ENCODE results near the gene MINDY1. TPM values are rescaled to one million over a fixed set of nuclear protein-coding genes. Genes with fewer than 3 reads are reported as not detected.

Gene MINDY1
- total RNA-seq, 1 experiment from 2014 or later = 6.8 TPM

DNA sequence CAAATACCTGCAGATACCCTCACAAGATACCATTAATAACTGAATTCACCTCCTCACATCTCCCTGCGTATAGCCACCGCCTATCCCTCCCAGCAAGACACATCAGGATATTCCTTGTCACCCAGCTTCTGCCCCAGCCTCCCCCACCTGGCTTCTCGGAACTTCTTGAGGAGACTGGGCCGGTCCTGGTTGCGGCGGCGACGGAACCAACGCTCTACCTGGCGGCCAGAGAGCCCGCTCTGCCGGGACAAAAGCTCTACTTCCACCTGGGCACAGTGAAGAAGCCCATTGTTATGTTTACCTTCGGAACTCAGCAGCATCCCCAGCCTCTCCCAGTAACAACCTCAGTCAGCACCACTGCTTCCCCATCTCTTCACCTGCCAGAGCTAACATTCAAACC, 38.8 kb downstream of the MINDY1 start:
- Histone ChIP-seq H3K14ac (ENCODE audit: insufficient read depth, low read length) (no peak overlapping the region), H3K23me2 (ENCODE audit: insufficient read length, low read depth, low read length, poor library complexity, severe bottlenecking) (no peaks in the 10 kb centered on the region), H2BK12ac (ENCODE audit: insufficient read length, low read depth, low read length) (no peak overlapping the region), H3K4me1 (ENCODE audit: insufficient read depth, low read length) (peaks cover 5% of the 10 kb centered on the region), H3K23ac (ENCODE audit: insufficient read length, low read depth, low read length) (no peak overlapping the region), H3K18ac (ENCODE audit: insufficient read length, low read depth, low read length) (no peak overlapping the region), H2AFZ (ENCODE audit: low read length) (no peak overlapping the region), H2BK20ac (ENCODE audit: low read depth, low read length, poor library complexity, severe bottlenecking) (no peak overlapping the region), H4K91ac (ENCODE audit: insufficient read length, low read depth, low read length) (no peak overlapping the region), H3K9ac (ENCODE audit: extremely low read depth, insufficient read length, low read length) (no peak overlapping the region), H3K27me3 (ENCODE audit: insufficient read depth, low read length) (no peaks in the 10 kb centered on the region), H2BK120ac (ENCODE audit: low read depth, low read length, poor library complexity, severe bottlenecking) (no peak overlapping the region), H2BK5ac (ENCODE audit: insufficient read length, low read length) (no peak overlapping the region), H3K4ac (ENCODE audit: low read depth, low read length) (no peak overlapping the region), H3K4me2 (ENCODE audit: insufficient read depth, insufficient read length, low read length) (no peak overlapping the region), H2BK15ac (ENCODE audit: low read depth, low read length) (no peak overlapping the region), H3T11ph (ENCODE audit: low read length) (no peak overlapping the region), H2AK5ac (ENCODE audit: insufficient read length, low read length) (no peak overlapping the region), H3K27ac (ENCODE audit: insufficient read length, low read depth, low read length) (no peak overlapping the region), H4K8ac (replicated peaks; ENCODE audit: insufficient read length, low read depth, low read length) (no peak overlapping the region), H3K56ac (ENCODE audit: insufficient read length, low read depth, low read length) (no peak overlapping the region), H4K5ac (ENCODE audit: insufficient read length, low read depth, low read length) (no peak overlapping the region), H3K79me1 (ENCODE audit: insufficient read depth, low read depth, low read length, poor library complexity, severe bottlenecking) (no peaks in the 10 kb centered on the region), H4K20me1 (ENCODE audit: control insufficient read depth, insufficient read depth, insufficient read length) (no peaks in the 10 kb centered on the region), H3K79me2 (ENCODE audit: insufficient read depth, low read length) (peaks cover 21% of the 10 kb centered on the region; the same call in 1 of the 2 replicates), H3K9me3 (ENCODE audit: control insufficient read depth, low read depth, low read length) (no peaks in the 10 kb centered on the region)
- TF ChIP-seq CTCF (conservative IDR thresholded peaks at IDR 0.05) = no peak
- H3K27ac Mint-ChIP-seq = peak overlapping the region; percentile 36 to 76 (median 40); a peak in 4 of 7 replicates
- no peaks in the 10 kb centered on the region for H3K9me3 Mint-ChIP-seq
- H3K27me3 Mint-ChIP-seq (ENCODE audit: low read depth) = no peaks in the 10 kb centered on the region; the same call in none of the 2 replicates
- peaks cover 35 to 38% of the 10 kb centered on the region in 2 experiments for H3K4me1 Mint-ChIP-seq
- H3K4me3 Mint-ChIP-seq = no peak overlapping the region
- peaks cover 48 to 66% (median 63%) of the 10 kb centered on the region in 3 experiments for H3K36me3 Mint-ChIP-seq (ENCODE audit: insufficient read depth in 1 of 3, low read depth in 3 of 3)
- DNase-seq = no peak
- no CpG with 5 or more reads among the region's 13 CpGs for WGBS (ENCODE audit: extremely low coverage, insufficient read length, low lambda C conversion rate)
